Mesothelial cell of epicardium (in vitro differentiated cells): ENCODE measurements around the gene ZBTB33. TPM values are rescaled to one million over a fixed set of nuclear protein-coding genes. Genes with fewer than 3 reads are reported as not detected.

Experiments
- DNase-seq, 2 experiments: peaks; one replicate each; pipeline ENCODE4 v3.0.0; 2021; ENCODE audit warnings: low spot score in 2 of 2; ENCODE audit not compliant: unreplicated experiment in 2 of 2
- H3K27ac Mint-ChIP-seq: 2 replicates; pipeline ENCODE4 v1.8.0; 2021; ENCODE audit warnings: mixed read lengths
- H3K27me3 Mint-ChIP-seq: 2 replicates; pipeline ENCODE4 v1.8.0; 2021; ENCODE audit warnings: low read depth, mixed read lengths
- H3K36me3 Mint-ChIP-seq: 2 replicates; pipeline ENCODE4 v1.8.0; 2021; ENCODE audit warnings: mixed read lengths
- H3K4me1 Mint-ChIP-seq: 2 replicates; pipeline ENCODE4 v1.8.0; 2021; ENCODE audit warnings: mixed read lengths
- H3K4me3 Mint-ChIP-seq: 2 replicates; pipeline ENCODE4 v1.8.0; 2021; ENCODE audit warnings: mild to moderate bottlenecking, moderate library complexity, mixed read lengths
- H3K9me3 Mint-ChIP-seq: 2 replicates; pipeline ENCODE4 v1.8.0; 2021; ENCODE audit warnings: mixed read lengths
- CTCF ChIP-seq: fragments of 200-600 bp; sonication (generic); IDR thresholded peaks from one replicate; pipeline ENCODE4 v1.5.0; 2021; ENCODE audit warnings: antibody characterized with exemption; ENCODE audit not compliant: unreplicated experiment
- total RNA-seq: library from RNA; stranded (reverse); gene quantifications from 3 replicates; pipeline ENCODE4 v1.2.1, GENCODE V29; 2021

Gene ZBTB33
- total RNA-seq, 1 donor from 2014 or later = 20.3 TPM

GRCh38 chrX:120213438-120214265, 37.0 kb upstream of the ZBTB33 start:
- TF ChIP-seq CTCF = peak; percentile 40
- Mint-ChIP-seq H3K9me3 (peaks cover 29% of the 10 kb centered on the region), H3K4me3 (no peak overlapping the region), H3K36me3 (peaks cover 2% of the 10 kb centered on the region), H3K4me1 (no peaks in the 10 kb centered on the region), H3K27ac (no peak overlapping the region), H3K27me3 (no peaks in the 10 kb centered on the region)
- DNase-seq = peak in 1 of 2 experiments; percentile 53

GRCh38 chrX:120223374-120223773, 27.2 kb upstream of the ZBTB33 start:
- Mint-ChIP-seq H3K27me3 (no peaks in the 10 kb centered on the region), H3K4me1 (peaks cover 2% of the 10 kb centered on the region), H3K4me3 (no peak overlapping the region), H3K36me3 (peaks cover 2% of the 10 kb centered on the region), H3K9me3 (peaks cover 25% of the 10 kb centered on the region), H3K27ac (no peak overlapping the region)
- TF ChIP-seq CTCF = no peak
- no peak for DNase-seq

GRCh38 chrX:120224388-120224787, 26.2 kb upstream of the ZBTB33 start:
- Mint-ChIP-seq H3K4me3 (no peak overlapping the region), H3K27me3 (no peaks in the 10 kb centered on the region), H3K27ac (no peak overlapping the region), H3K4me1 (peaks cover 2% of the 10 kb centered on the region), H3K36me3 (peaks cover 2% of the 10 kb centered on the region), H3K9me3 (peaks cover 22% of the 10 kb centered on the region)
- no peak for DNase-seq
- TF ChIP-seq CTCF = no peak

- Mint-ChIP-seq H3K4me3 (no peak overlapping the region), H3K9me3 (peaks cover 22% of the 10 kb centered on the region), H3K27me3 (no peaks in the 10 kb centered on the region), H3K4me1 (peaks cover 2% of the 10 kb centered on the region), H3K36me3 (no peaks in the 10 kb centered on the region), H3K27ac (no peak overlapping the region)
- TF ChIP-seq CTCF = no peak
- no peak for DNase-seq
These were observed 22.3 kb upstream of the ZBTB33 start for GRCh38 chrX:120228187-120228908.

GRCh38 chrX:120235284-120235683, 15.3 kb upstream of the ZBTB33 start:
- Mint-ChIP-seq H3K9me3 (peaks cover 7% of the 10 kb centered on the region), H3K27me3 (no peaks in the 10 kb centered on the region), H3K4me3 (no peak overlapping the region), H3K36me3 (no peaks in the 10 kb centered on the region), H3K27ac (no peak overlapping the region), H3K4me1 (no peaks in the 10 kb centered on the region)
- DNase-seq = no peak
- TF ChIP-seq CTCF = no peak
